Measurements from ENCODE around the gene NOL4L. TPM values are rescaled to one million over a fixed set of nuclear protein-coding genes. Genes with fewer than 3 reads are reported as not detected.

Gene NOL4L
- polyA plus RNA-seq, 2 of the 4 experiments (the other 2 are of a cell fraction): 9.5 to 11.8 TPM

GRCh38 chr20:32565735-32566032 lies 19.4 kb downstream of the NOL4L start:
- Histone ChIP-seq H3K4me3 (no peak overlapping the region), H3K9me3 (no peaks in the 10 kb centered on the region), H3K27ac (no peak overlapping the region), H3K4me2 (no peak overlapping the region), H3K4me1 (peaks cover 6% of the 10 kb centered on the region; the same call in 1 of the 3 replicates)
- WGBS (ENCODE audit: missing lambda C conversion rate): 78% methylated on average over 5 of the region's 5 CpGs
- DNase-seq (ENCODE audit: low read depth in 1 of 2, low spot score in 1 of 2) (no peak), FAIRE-seq (no peak), ATAC-seq (no peak)
- ChIA-PET CTCF (interaction anchor here (0.9 to 6.6 kb wide), 3 partner anchors 13 to 108 kb away, joined by 3 to 30 read pairs (median 5); partner anchors contain the start of gene C20orf203), POLR2A (no interaction called here)
- TF ChIP-seq HES2 (IDR thresholded peaks at IDR 0.05) (no peak), SREBF2 (IDR thresholded peaks at IDR 0.05) (no peak), NPAS2 (CRISPR knock-in tag; IDR thresholded peaks at IDR 0.05; ENCODE audit: borderline replicate concordance) (no peak), BCL3 (IDR thresholded peaks at IDR 0.05) (no peak), EP300 (IDR thresholded peaks at IDR 0.05) (no peak), PHF8 (IDR thresholded peaks at IDR 0.05; ENCODE audit: borderline replicate concordance, low read depth) (no peak), ESRRA (IDR thresholded peaks at IDR 0.05; ENCODE audit: borderline replicate concordance, low read length) (no peak), NR3C1 (IDR thresholded peaks at IDR 0.05) (no peak), RARB (CRISPR knock-in tag; IDR thresholded peaks at IDR 0.05) (no peak), ZNF302 (CRISPR knock-in tag; IDR thresholded peaks at IDR 0.05) (no peak), CHD2 (IDR thresholded peaks at IDR 0.05; ENCODE audit: low read length, partially characterized antibody) (no peak), CHD4 (IDR thresholded peaks at IDR 0.05; ENCODE audit: borderline replicate concordance) (no peak), FOSB (CRISPR knock-in tag; IDR thresholded peaks at IDR 0.05) (no peak), CBX8 (IDR thresholded peaks at IDR 0.05) (no peak), HMGXB4 (CRISPR knock-in tag; IDR thresholded peaks at IDR 0.05; ENCODE audit: borderline replicate concordance) (no peak), RNF2 (IDR thresholded peaks at IDR 0.05; ENCODE audit: borderline replicate concordance, low read depth) (no peak)
- TF ChIP-seq, protein P1, sequence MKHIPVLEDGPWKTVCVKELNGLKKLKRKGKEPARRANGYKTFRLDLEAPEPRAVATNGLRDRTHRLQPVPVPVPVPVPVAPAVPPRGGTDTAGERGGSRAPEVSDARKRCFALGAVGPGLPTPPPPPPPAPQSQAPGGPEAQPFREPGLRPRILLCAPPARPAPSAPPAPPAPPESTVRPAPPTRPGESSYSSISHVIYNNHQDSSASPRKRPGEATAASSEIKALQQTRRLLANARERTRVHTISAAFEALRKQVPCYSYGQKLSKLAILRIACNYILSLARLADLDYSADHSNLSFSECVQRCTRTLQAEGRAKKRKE (CRISPR knock-in tag; IDR thresholded peaks at IDR 0.05; ENCODE audit: low read depth): no peak

DNA sequence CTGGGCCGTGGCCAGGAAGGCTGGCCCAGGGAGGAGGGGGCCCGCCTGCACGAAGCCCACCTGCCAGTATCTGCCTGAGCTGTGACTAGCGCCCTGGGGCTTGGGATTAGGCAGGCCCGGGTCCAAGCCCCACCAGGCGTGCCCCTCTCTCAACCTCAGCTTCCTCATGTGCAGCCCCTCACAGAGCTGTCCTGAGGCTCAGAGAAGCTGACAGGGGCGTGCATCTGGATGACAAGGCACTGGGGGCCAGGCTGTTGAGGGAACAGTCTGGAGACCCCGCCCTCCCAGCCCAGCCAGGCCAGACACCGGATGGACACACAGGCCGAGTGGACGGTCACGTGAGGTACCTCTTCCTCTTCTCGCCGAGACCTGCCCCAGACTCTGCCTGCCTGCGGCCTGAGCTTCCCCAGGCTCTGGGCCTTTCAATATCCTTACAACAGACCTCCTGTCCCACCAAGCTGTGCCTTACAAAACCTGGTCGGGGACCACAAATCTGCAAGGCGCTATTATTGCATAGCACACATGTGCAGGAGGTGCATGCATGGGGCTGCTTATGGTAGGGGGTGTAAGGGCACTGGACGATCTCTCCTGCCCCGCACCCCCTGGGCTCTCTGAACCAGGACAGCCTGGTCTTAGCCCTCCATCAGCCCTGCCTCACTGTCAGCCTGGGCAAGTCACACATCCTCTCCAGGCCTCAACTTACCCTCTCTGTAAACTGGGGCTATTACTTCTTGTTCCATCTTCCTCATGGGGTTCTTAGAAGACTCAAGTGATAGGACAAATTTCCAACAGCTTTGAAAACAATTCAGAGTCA lies 20.0 kb downstream of the NOL4L start:
- DNase-seq (ENCODE audit: low read depth in 1 of 2, low spot score in 1 of 2) (no peak), ATAC-seq (no peak; a peak in 1 of 6 replicates)
- no peak overlapping the region for H3K27ac ChIP-seq
- no peak for TF ChIP-seq POLR2AphosphoS2 (conservative IDR thresholded peaks at IDR 0.05; ENCODE audit: low read length)
- TF ChIP-seq, protein P1 (CRISPR knock-in tag; IDR thresholded peaks at IDR 0.05; ENCODE audit: low read depth): no peak
- TF ChIP-seq HOXB13 (CRISPR knock-in tag; IDR thresholded peaks at IDR 0.05; ENCODE audit: low read depth): no peak
- TF ChIP-seq EHF (CRISPR knock-in tag; IDR thresholded peaks at IDR 0.05): no peak
- TF ChIP-seq, protein P2, sequence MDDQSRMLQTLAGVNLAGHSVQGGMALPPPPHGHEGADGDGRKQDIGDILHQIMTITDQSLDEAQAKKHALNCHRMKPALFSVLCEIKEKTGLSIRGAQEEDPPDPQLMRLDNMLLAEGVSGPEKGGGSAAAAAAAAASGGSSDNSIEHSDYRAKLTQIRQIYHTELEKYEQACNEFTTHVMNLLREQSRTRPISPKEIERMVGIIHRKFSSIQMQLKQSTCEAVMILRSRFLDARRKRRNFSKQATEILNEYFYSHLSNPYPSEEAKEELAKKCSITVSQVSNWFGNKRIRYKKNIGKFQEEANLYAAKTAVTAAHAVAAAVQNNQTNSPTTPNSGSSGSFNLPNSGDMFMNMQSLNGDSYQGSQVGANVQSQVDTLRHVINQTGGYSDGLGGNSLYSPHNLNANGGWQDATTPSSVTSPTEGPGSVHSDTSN (IDR thresholded peaks at IDR 0.05): no peak
- no peak for TF ChIP-seq SMC3 (IDR thresholded peaks at IDR 0.05)
- TF ChIP-seq RFX5 (IDR thresholded peaks at IDR 0.05): no peak
- no peak for TF ChIP-seq KDM5A (IDR thresholded peaks at IDR 0.05)
- TF ChIP-seq, protein P3, sequence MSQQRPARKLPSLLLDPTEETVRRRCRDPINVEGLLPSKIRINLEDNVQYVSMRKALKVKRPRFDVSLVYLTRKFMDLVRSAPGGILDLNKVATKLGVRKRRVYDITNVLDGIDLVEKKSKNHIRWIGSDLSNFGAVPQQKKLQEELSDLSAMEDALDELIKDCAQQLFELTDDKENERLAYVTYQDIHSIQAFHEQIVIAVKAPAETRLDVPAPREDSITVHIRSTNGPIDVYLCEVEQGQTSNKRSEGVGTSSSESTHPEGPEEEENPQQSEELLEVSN (IDR thresholded peaks at IDR 0.05; ENCODE audit: borderline replicate concordance, low read depth): no peak
- TF ChIP-seq, protein P4, sequence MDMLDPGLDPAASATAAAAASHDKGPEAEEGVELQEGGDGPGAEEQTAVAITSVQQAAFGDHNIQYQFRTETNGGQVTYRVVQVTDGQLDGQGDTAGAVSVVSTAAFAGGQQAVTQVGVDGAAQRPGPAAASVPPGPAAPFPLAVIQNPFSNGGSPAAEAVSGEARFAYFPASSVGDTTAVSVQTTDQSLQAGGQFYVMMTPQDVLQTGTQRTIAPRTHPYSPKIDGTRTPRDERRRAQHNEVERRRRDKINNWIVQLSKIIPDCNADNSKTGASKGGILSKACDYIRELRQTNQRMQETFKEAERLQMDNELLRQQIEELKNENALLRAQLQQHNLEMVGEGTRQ (IDR thresholded peaks at IDR 0.05): no peak
- no peak for TF ChIP-seq MAFK (IDR thresholded peaks at IDR 0.05; ENCODE audit: partially characterized antibody)
- no peak for TF ChIP-seq BCL3 (IDR thresholded peaks at IDR 0.05)
- TF ChIP-seq GATA3 (IDR thresholded peaks at IDR 0.05; ENCODE audit: borderline replicate concordance): no peak

More for the DNA sequence above, 20.0 kb downstream of the NOL4L start:
- Histone ChIP-seq H3K4me3 (no peak overlapping the region), H3K4me2 (no peak overlapping the region), H3K9me3 (no peaks in the 10 kb centered on the region), H3K4me1 (peaks cover 6% of the 10 kb centered on the region; the same call in 1 of the 3 replicates)
- no peak for FAIRE-seq
- ChIA-PET POLR2A (no interaction called here), CTCF (interaction anchor here (1.2 to 6.6 kb wide), 4 partner anchors 8 to 109 kb away, joined by 3 to 30 read pairs (median 4); partner anchors contain the start of gene C20orf203)
- 83% methylated on average over 14 of the region's 19 CpGs for WGBS (ENCODE audit: missing lambda C conversion rate)
